GF-D8 (cell line): ENCODE results near the gene FGF5.

ENCODE experiments used
- DNase-seq: peaks from one replicate; lab custom pipeline; 2025; lab: John Stamatoyannopoulos, UW

The FGF5 gene

DNA sequence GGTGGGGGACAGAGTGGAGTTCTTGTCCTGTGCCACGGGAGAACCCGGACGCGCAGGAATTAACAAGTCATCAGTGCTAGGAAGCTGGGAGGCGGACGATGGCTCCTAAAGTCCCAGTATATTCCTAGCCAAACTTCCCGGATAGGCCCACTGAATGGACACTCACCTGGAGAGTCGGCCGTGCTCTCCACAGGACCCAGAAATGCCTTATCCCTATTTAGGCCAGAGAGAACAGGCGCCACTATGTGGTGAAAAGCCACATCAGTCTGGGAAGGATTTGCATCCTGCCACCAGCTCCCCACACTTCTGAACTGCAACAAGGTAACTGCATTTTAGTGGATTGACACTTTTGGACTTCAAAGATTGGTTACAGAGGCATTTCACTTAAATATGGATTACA, 70.1 kb downstream of the FGF5 start:
- DNase-seq, result no peak

DNA sequence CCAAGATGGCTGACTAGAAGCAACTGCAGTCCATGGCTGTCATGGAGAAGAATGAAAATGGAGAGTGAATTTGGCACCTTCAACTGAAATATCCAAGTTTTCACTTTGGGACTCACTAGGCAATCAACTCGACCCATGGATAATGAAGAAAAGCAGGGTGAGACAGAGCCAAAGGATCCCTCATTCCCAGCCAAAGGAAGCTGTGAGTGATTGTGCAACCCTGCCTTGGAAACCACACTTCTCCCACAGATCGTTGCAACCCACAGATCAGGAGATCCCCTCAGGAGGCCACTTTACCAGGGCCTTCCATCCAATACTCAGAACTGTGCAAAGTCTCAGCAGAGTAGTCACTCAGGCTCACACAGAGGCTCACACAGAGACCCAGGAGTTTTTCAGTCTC, 73.6 kb downstream of the FGF5 start:
- DNase-seq, result no peak
